Sigmoid colon (tissue), 4 donors: ENCODE results near the gene VAV1.

Source experiments
- EP300 ChIP-seq, 4 donors: sonication (generic); formaldehyde crosslinking; IDR thresholded peaks; one replicate each; pipeline ENCODE4 v1.6.1; 2017; ENCODE audit warnings: antibody characterized with exemption in 4 of 4
- POLR2A ChIP-seq, 2 donors: fragments of 450-650 bp; IDR thresholded peaks; one replicate each; pipeline ENCODE4 v1.6.1; 2016; ENCODE audit warnings: antibody characterized with exemption in 2 of 2, mild to moderate bottlenecking in 2 of 2, moderate library complexity in 2 of 2
- TF ChIP-seq, protein P1 (sequence below), 4 experiments: fragments of 450-650 bp in 3 of 4; fragments of 200-600 bp in 1 of 4; IDR thresholded peaks; one replicate each; pipeline ENCODE4 v1.5.1; 2016 to 2019; ENCODE audit warnings: antibody characterized with exemption in 4 of 4, mild to moderate bottlenecking in 3 of 4, moderate library complexity in 2 of 4

- no peak for TF ChIP-seq POLR2A (IDR thresholded peaks at IDR 0.05)
- TF ChIP-seq, protein P1, sequence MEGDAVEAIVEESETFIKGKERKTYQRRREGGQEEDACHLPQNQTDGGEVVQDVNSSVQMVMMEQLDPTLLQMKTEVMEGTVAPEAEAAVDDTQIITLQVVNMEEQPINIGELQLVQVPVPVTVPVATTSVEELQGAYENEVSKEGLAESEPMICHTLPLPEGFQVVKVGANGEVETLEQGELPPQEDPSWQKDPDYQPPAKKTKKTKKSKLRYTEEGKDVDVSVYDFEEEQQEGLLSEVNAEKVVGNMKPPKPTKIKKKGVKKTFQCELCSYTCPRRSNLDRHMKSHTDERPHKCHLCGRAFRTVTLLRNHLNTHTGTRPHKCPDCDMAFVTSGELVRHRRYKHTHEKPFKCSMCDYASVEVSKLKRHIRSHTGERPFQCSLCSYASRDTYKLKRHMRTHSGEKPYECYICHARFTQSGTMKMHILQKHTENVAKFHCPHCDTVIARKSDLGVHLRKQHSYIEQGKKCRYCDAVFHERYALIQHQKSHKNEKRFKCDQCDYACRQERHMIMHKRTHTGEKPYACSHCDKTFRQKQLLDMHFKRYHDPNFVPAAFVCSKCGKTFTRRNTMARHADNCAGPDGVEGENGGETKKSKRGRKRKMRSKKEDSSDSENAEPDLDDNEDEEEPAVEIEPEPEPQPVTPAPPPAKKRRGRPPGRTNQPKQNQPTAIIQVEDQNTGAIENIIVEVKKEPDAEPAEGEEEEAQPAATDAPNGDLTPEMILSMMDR (IDR thresholded peaks at IDR 0.05), result no peak
- no peak for TF ChIP-seq EP300 (IDR thresholded peaks at IDR 0.05)
Measured at GRCh38 chr19:6751189-6751588, 21.3 kb upstream of the VAV1 start.
